ENCODE results near the gene ZNF202. TPM values are rescaled to one million over a fixed set of nuclear protein-coding genes. Genes with fewer than 3 reads are reported as not detected.

ZNF202 gene
- total RNA-seq, 2 experiments from 2014 or later = 6.8 to 8.0 TPM

DNA sequence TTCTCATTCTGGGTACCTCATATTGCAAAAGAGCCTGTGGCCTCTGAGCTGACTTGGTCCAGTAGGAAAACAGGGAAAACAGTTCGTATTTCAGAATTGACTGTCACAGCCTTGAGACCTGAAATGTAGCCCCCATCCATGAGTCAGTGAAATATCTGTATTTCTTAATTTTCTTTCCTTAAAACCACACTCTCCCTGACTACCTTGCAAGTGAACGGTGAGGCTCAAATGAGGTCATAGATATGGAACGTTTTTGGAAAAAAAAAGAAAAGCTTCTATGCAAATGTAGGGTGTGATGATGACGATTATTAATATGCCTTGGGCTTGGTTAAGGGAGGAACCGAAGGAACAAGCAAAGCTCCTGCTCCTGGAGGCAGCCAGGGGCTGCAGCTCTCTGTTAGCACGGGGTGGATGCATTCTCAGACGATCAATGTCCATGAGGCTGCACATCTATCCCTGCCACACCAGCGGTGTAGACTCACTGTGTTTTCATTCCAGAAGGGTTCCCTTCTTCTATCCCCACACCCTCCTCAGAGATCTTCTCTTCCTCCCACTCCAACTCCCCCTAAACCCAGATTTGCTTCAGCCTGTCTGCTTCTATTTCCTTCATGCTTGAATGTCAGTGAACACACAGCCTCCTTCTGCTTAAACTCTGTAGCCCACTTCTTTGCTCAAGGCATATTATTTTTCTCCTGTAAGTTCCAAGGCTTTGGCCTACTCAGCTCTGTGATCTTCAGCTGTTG lies 57.9 kb downstream of the ZNF202 start:
- TF ChIP-seq, protein P1, sequence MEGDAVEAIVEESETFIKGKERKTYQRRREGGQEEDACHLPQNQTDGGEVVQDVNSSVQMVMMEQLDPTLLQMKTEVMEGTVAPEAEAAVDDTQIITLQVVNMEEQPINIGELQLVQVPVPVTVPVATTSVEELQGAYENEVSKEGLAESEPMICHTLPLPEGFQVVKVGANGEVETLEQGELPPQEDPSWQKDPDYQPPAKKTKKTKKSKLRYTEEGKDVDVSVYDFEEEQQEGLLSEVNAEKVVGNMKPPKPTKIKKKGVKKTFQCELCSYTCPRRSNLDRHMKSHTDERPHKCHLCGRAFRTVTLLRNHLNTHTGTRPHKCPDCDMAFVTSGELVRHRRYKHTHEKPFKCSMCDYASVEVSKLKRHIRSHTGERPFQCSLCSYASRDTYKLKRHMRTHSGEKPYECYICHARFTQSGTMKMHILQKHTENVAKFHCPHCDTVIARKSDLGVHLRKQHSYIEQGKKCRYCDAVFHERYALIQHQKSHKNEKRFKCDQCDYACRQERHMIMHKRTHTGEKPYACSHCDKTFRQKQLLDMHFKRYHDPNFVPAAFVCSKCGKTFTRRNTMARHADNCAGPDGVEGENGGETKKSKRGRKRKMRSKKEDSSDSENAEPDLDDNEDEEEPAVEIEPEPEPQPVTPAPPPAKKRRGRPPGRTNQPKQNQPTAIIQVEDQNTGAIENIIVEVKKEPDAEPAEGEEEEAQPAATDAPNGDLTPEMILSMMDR (IDR thresholded peaks at IDR 0.05) = no peak
- Histone ChIP-seq H3K27me3 (ENCODE audit: control insufficient read depth in 1 of 2, insufficient read depth in 2 of 2, low read length in 2 of 2) (peaks cover 0 to 4% of the 10 kb centered on the region in 2 experiments), H3K36me3 (ENCODE audit: insufficient read depth, low read length) (no peaks in the 10 kb centered on the region), H3K27ac (ENCODE audit: low read depth in 1 of 2, low read length in 2 of 2) (no peak overlapping the region), H3K9me3 (ENCODE audit: control insufficient read depth in 1 of 2, insufficient read depth in 1 of 2, low read length in 2 of 2) (no peaks in the 10 kb centered on the region), H3K4me3 (ENCODE audit: low read length) (no peak overlapping the region), H3K4me1 (ENCODE audit: insufficient read depth, low read length) (peaks cover 5% of the 10 kb centered on the region)
- CTCF ChIA-PET = no interaction called here
- H3K4me3 Mint-ChIP-seq = no peak overlapping the region
- intact Hi-C loops (cut with DNase I, micrococcal nuclease) = no loop called here
- H3K9me3 Mint-ChIP-seq = no peaks in the 10 kb centered on the region
- peaks cover 9% of the 10 kb centered on the region for H3K27me3 Mint-ChIP-seq
- no peak for DNase-seq
- POLR2A ChIA-PET = no interaction called here
- ATAC-seq (ENCODE audit: poor library complexity) = no peak
- no peak overlapping the region for H3K27ac Mint-ChIP-seq
- H3K36me3 Mint-ChIP-seq (ENCODE audit: low read depth) = no peaks in the 10 kb centered on the region
- peaks cover 17% of the 10 kb centered on the region for H3K4me1 Mint-ChIP-seq (ENCODE audit: low read depth)

DNA sequence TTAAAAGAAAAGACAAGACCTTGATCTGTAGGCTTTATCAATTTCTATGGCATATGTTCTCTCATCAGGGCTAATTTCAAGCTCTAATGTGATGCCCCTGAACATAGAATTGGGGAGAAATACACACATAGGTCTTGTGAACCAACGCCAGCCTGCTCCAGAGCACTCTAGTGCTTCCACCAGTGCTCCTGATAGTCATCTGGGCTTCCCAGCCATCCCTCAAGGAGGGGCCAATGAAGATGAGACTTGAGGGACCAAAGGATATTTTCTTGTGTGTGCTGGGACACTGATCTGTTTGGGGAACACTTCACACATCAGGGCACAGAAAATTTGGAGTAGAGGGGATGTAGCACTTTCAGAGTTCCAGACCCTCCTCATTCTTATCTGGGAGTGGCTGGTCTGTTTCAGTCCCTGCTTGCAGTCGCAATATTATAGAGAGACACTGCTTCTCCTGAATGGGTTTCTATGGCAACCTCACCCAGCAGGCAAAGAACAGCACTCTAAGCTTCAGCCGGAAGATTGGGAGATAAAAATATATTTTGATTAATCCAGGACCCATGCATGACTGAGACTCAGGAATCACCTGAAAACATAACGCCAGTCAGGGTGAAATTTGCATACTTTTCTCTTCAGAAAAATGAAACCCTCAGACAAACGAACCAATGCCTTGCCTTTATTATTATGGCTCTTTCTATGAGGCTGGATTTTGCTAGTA lies 58.6 kb downstream of the ZNF202 start:
- Mint-ChIP-seq H3K27ac (no peak overlapping the region), H3K4me3 (no peak overlapping the region), H3K9me3 (no peaks in the 10 kb centered on the region), H3K36me3 (ENCODE audit: low read depth) (no peaks in the 10 kb centered on the region), H3K4me1 (ENCODE audit: low read depth) (peaks cover 17% of the 10 kb centered on the region), H3K27me3 (peaks cover 7% of the 10 kb centered on the region)
- Histone ChIP-seq H3K4me3 (ENCODE audit: low read length) (no peak overlapping the region), H3K27me3 (ENCODE audit: control insufficient read depth in 1 of 2, insufficient read depth in 2 of 2, low read length in 2 of 2) (no peaks in the 10 kb centered on the region), H3K27ac (ENCODE audit: low read depth in 1 of 2, low read length in 2 of 2) (no peak overlapping the region), H3K9me3 (ENCODE audit: control insufficient read depth in 1 of 2, insufficient read depth in 1 of 2, low read length in 2 of 2) (no peaks in the 10 kb centered on the region), H3K4me1 (ENCODE audit: insufficient read depth, low read length) (peaks cover 5% of the 10 kb centered on the region), H3K36me3 (ENCODE audit: insufficient read depth, low read length) (no peaks in the 10 kb centered on the region)
- ChIA-PET POLR2A (no interaction called here), CTCF (no interaction called here)
- DNase-seq = no peak
- no peak for ATAC-seq (ENCODE audit: poor library complexity)
- TF ChIP-seq, protein P1 (IDR thresholded peaks at IDR 0.05) = no peak
- intact Hi-C loops (cut with DNase I, micrococcal nuclease) = no loop called here

DNA sequence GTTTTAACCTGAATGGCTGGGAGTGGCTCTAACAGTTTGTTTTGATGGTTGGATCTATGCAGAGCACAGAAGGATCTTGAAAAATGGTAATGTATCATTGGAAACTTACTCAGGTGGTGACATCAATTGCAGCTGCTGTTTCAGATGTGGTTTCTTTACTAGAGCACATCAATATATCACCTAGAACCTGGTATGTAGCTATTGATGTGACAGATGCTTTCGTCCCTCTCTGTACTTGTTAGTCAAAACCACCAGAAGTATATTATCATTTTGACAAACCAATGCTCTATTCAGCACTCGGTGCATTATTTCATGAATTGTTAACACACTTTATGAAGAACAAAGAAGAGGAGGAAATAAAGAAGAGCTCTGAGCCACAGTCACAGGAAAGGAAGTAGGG lies 60.4 kb downstream of the ZNF202 start:
- H3K4me1 ChIP-seq (ENCODE audit: insufficient read depth, low read length) = peaks cover 5% of the 10 kb centered on the region
- no peaks in the 10 kb centered on the region for H3K27me3 ChIP-seq (ENCODE audit: control insufficient read depth in 1 of 2, insufficient read depth in 2 of 2, low read length in 2 of 2)
- Mint-ChIP-seq H3K4me1 (ENCODE audit: low read depth) (peaks cover 17% of the 10 kb centered on the region), H3K27me3 (peaks cover under 1% of the 10 kb centered on the region), H3K36me3 (ENCODE audit: low read depth) (no peaks in the 10 kb centered on the region), H3K9me3 (no peaks in the 10 kb centered on the region), H3K27ac (peak overlapping the region; percentile 80), H3K4me3 (peak overlapping the region; percentile 15)
- POLR2A ChIA-PET = interaction anchor here (0.6 to 1.3 kb wide), 3 partner anchors 10 to 885 kb away, joined by 3 read pairs; no protein-coding TSS in a partner anchor
- intact Hi-C loops (cut with DNase I, micrococcal nuclease) = loop anchor here in 1 of 2 experiments (1.0 kb wide), 1 partner anchor 26 kb away; no protein-coding TSS in a partner anchor
- CTCF ChIA-PET = interaction anchor here (0.7 to 1.0 kb wide), 2 partner anchors 30 to 101 kb away, joined by 3 read pairs; no protein-coding TSS in a partner anchor
- no peaks in the 10 kb centered on the region for H3K9me3 ChIP-seq (ENCODE audit: control insufficient read depth in 1 of 2, insufficient read depth in 1 of 2, low read length in 2 of 2)
- no peaks in the 10 kb centered on the region for H3K36me3 ChIP-seq (ENCODE audit: insufficient read depth, low read length)
- no peak overlapping the region for H3K4me3 ChIP-seq (ENCODE audit: low read length)
- TF ChIP-seq, protein P1 (IDR thresholded peaks at IDR 0.05) = no peak
- DNase-seq (peak in 6 of 14 experiments; percentile 3 to 79 (median 30)), ATAC-seq (ENCODE audit: poor library complexity) (peak; percentile 92)
- H3K27ac ChIP-seq (ENCODE audit: low read depth in 1 of 2, low read length in 2 of 2) = no peak overlapping the region

All from CD4-positive, alpha-beta T cell (primary cell).